ENCODE data around the gene POR.

DNA sequence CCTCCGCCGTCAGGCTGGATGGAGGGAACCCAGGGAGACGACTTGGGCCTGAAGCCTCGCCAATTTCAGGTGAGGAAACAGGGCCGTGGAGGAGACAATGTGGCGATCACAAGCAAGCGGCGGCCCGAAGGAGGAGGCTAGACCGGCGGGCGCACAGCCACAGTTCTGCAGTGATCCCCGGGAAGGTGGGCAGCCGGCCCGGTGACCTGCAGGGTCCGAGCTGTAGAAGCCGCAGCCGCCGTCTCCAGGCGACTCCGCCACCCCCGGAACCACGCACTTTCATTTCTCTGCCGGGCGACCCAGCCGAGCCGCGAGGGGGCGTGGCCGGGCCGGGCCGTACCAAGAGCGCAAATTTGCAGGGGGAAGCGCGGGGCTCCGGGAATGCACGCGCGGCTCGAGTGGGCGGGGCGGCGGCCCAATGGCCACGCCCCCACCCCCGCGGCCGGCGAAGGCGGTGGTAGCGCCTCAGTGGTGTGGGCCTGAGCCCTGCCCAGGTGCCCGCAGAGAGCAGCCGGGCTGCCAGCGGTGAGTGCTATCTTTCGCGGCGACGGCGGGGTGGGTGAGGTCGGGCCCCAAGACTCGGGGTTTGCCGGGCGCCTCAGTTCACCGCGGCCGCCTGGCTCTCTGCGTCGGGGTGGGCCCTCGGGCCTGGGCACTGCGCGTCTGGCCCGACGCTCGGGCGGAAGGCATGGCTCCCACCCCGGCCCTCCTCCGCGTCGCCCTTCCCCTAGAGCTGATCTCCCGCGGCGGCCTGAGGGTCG is at the start of gene POR:
- TF ChIP-seq POLR2AphosphoS5 (IDR thresholded peaks at IDR 0.05; ENCODE audit: low read depth, low read length) = peak; percentile 98
- TF ChIP-seq POLR2A (IDR thresholded peaks at IDR 0.05; ENCODE audit: low read depth, low read length) = peak; percentile 100
